Panc1 (cell line): ENCODE data around the gene FKBP2.

Source experiments
- POLR2AphosphoS5 ChIP-seq: IDR thresholded peaks from 2 replicates; pipeline ENCODE4 v1.6.1; 2012; ENCODE audit warnings: mild to moderate bottlenecking, low read depth, low read length, moderate library complexity
- TCF7L2 ChIP-seq: IDR thresholded peaks from 2 replicates; pipeline ENCODE4 v1.6.1; 2011; ENCODE audit warnings: mild to moderate bottlenecking, low read depth, low read length, inconsistent platforms
- TF ChIP-seq, protein P1 (sequence below): fragments of 450-650 bp; IDR thresholded peaks from 2 replicates; pipeline ENCODE4 v1.5.1; 2017; ENCODE audit warnings: mild to moderate bottlenecking

GRCh38 chr11:64204464-64204989 is 36.4 kb upstream of the FKBP2 start:
- TF ChIP-seq POLR2AphosphoS5 (peak; percentile 47), TCF7L2 (no peak)
- TF ChIP-seq, protein P1, sequence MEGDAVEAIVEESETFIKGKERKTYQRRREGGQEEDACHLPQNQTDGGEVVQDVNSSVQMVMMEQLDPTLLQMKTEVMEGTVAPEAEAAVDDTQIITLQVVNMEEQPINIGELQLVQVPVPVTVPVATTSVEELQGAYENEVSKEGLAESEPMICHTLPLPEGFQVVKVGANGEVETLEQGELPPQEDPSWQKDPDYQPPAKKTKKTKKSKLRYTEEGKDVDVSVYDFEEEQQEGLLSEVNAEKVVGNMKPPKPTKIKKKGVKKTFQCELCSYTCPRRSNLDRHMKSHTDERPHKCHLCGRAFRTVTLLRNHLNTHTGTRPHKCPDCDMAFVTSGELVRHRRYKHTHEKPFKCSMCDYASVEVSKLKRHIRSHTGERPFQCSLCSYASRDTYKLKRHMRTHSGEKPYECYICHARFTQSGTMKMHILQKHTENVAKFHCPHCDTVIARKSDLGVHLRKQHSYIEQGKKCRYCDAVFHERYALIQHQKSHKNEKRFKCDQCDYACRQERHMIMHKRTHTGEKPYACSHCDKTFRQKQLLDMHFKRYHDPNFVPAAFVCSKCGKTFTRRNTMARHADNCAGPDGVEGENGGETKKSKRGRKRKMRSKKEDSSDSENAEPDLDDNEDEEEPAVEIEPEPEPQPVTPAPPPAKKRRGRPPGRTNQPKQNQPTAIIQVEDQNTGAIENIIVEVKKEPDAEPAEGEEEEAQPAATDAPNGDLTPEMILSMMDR = peak; percentile 85; the same call in 1 of the 2 replicates
